GM23338 (cell line): ENCODE measurements around the gene SGSM1.

Experiments used
- CTCF ChIP-seq, 2 experiments: fragments of 200-600 bp in 1 of 2; sonication (generic) in 1 of 2; conservative IDR thresholded peaks; 2 replicates each; pipeline versions ENCODE4 v1.5.1 to v1.6.1; 2016 to 2017; ENCODE audit warnings: antibody characterized with exemption in 2 of 2, low read depth in 2 of 2, mild to moderate bottlenecking in 2 of 2, moderate library complexity in 1 of 2
- ETS1 ChIP-seq: IDR thresholded peaks from 2 replicates; pipeline ENCODE4 v1.6.1; 2016; ENCODE audit warnings: antibody characterized with exemption
- EZH2 ChIP-seq: fragments of 200-600 bp; sonication (generic); IDR thresholded peaks from one replicate; pipeline ENCODE4 v1.8.0; 2017; ENCODE audit warnings: antibody characterized with exemption, mild to moderate bottlenecking, low read depth; ENCODE audit not compliant: unreplicated experiment
- EZH2phosphoT487 ChIP-seq: fragments of 200-600 bp; sonication (generic); IDR thresholded peaks from one replicate; pipeline ENCODE4 v1.8.1; 2018; ENCODE audit warnings: antibody characterized with exemption; ENCODE audit not compliant: unreplicated experiment
- NANOG ChIP-seq: IDR thresholded peaks from 2 replicates; pipeline ENCODE4 v1.6.1; 2016; ENCODE audit warnings: antibody characterized with exemption, borderline replicate concordance
- POLR2AphosphoS5 ChIP-seq: IDR thresholded peaks from 2 replicates; pipeline ENCODE4 v1.6.1; 2016; ENCODE audit warnings: antibody characterized with exemption, low read depth
- REST ChIP-seq: IDR thresholded peaks from one replicate; pipeline ENCODE4 v1.6.1; 2018; ENCODE audit warnings: antibody characterized with exemption; ENCODE audit not compliant: unreplicated experiment
- STAT1 ChIP-seq: IDR thresholded peaks from one replicate; pipeline ENCODE4 v1.6.1; 2016; ENCODE audit warnings: antibody characterized with exemption; ENCODE audit not compliant: unreplicated experiment

GRCh38 chr22:24791362-24791761, 14.6 kb upstream of the SGSM1 start:
- TF ChIP-seq POLR2AphosphoS5: no peak
- TF ChIP-seq CTCF (conservative IDR thresholded peaks at IDR 0.05; ENCODE audit: low read depth in 2 of 2): no peak
- no peak for TF ChIP-seq NANOG
- no peak for TF ChIP-seq EZH2
- TF ChIP-seq REST: no peak
- no peak for TF ChIP-seq EZH2phosphoT487
- TF ChIP-seq ETS1: no peak
- no peak for TF ChIP-seq STAT1
